GM19467 (cell line): ENCODE measurements around the gene SDE2.
"Not testable (repeated sequence)": the region's sequence is repeated elsewhere in the genome, so short reads cannot be mapped to it uniquely, and the experiment has no call there.

Experiments used
- ATAC-seq: cut with Tn5 transposase; IDR thresholded peaks from one replicate; pipeline ENCODE4 v1.9.1; 2021; ENCODE audit warnings: mild to moderate bottlenecking, moderate library complexity; ENCODE audit not compliant: unreplicated experiment

SDE2 gene

GRCh38 chr1:225945564-225945963 lies 53.6 kb downstream of the SDE2 start:
- no peak for ATAC-seq

DNA sequence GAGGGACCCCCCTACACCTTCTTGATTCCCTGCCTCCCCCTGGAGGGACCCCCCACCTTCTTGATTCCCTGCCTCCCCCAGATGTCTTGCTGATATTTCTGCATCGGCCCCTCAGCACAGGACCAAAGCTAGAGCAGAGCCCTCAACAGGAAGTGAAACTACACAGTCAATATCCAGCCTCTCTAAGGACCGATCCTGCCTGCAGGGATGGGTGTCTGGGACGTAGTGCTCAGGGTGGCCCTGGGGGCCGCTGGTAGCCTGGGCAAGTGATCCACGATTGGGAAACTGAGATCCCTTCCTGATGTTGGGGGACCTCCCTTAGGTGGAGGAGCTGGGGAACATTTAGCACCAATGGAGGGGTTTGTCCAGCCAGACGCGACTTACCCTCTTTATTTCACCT lies 54.2 kb downstream of the SDE2 start:
- peak; percentile 56 for ATAC-seq

DNA sequence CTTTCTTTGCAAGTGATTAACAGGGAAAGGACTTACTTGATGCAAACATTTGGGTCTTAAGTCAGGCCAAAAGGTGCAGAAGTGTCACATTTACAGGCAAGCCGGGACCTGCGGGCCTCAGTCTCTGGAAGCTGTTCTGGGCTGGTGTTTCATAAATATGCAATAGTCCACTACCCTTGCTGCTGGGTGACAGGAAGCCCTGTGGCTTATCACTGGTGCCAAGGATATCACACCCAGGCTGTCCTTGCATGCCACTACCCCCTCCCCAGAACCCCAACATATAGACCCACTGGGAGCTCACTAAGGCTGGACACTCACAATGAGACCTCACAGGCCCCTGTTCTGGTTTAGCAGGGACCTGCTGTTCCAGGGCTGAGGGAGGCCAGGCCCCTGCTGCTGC lies 54.8 kb downstream of the SDE2 start:
- no peak for ATAC-seq

- ATAC-seq = no peak
Measured at GRCh38 chr1:225943582-225943981, 55.6 kb downstream of the SDE2 start.

DNA sequence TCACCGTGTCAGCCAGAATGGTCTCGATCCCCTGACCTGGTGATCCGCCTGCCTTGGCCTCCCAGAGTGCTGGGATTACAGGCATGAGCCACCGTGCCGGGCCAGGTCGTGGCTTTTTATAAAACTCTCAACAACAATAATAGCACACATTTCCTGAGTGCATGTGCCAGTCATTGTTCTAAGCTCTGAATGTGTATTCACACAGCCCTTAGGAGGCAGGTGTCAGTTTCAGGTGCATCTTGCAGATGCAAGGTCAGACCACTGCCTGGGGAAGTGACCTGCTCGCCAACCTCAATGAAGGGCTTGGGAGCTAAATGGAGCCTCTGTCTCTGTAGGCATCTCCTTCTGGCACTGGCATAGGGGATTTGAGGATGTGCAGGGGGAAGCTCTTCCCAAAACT lies 56.6 kb downstream of the SDE2 start:
- ATAC-seq = peak; percentile 70

GRCh38 chr1:225941942-225942222 lies 57.3 kb downstream of the SDE2 start:
- no peak for ATAC-seq

DNA sequence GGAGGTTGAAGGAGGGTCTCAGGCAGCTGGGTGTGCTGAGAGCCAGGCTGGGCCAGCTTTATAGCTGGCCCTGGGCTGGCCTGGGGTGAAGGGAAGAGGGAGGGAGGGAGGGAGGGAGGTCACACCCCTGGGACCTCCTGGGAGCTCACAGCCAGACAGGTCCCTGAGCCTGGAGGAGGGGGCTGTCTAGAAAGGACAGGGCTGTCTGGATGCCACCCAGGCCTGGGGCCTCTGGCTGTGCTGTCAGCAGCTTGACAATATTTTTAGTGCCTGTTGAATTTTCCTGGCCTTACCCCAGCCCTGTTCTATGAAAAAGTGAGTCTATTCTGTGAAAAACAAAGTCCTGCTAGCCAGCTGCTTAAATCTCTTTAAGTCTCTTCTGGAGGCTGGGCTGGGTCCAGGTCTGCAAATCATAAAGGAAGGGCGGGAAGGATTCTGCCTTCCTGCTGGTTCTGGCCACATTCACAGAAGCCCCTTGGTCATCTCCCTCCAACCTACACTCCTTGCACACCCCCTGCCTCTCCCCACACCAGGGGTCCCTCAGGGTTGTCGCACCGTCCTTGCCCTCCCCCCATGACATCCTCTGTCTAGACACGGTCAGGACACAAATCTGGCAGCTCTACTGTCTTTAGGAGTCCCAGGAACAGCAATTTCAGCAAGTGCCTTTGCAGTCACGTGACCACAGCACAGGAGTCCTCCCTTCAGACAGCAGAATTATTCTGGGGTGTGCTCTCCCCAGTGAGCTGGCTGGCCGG lies 57.8 kb downstream of the SDE2 start, which contains the start of gene LEFTY2:
TSS of gene LEFTY2 (minus strand) at position 34 of the 755 bp plus-strand sequence. CDS start 80 bp downstream, outside the sequence.
- ATAC-seq = no peak

GRCh38 chr1:225940385-225941151 lies 58.6 kb downstream of the SDE2 start:
- no peak for ATAC-seq

- ATAC-seq = not testable (repeated sequence)
Measured at GRCh38 chr1:225939939-225940310, 59.2 kb downstream of the SDE2 start.

GRCh38 chr1:225939097-225939938 lies 59.8 kb downstream of the SDE2 start:
- not testable (repeated sequence) for ATAC-seq

DNA sequence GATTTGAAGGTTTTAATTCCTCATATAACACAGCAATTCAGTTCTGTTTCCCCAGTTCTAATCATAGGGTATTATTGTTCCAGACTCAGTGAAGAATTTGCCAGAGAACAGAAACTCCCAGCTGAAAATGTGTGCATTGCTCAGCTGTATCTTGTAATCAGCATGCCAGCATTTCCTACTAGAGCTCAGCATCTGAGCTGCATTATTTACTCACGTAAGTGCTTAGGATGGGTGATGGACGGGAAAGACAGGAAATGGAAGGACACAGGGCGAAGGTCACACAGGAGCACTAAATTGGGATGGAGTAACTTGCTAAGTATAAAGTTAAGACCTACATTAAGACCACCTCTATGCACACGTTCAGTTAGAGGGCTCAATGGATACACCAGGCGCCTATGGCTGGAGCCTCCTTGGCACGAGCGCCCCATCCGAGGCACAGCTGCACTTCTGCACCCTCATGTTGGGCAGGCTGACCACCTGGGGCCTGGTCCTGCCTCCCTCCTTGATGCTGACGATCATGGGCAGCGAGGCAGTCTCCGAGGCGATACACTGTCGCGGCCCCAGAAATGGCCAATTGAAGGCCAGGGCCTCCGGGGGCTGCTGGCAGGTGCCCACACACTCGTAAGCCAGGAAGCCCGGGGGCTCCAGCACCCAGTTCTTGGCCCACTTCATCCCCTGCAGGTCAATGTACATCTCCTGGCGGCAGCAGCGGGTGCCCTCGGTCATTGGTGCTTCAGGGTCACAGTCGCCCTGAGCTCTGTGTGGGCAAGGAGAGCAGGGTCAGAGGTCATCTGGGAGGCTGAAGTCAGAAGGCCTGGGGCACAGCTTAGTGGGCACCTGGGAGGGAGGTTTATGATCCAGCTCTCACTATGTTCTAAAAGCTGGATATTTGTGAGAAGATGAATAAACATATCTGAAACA lies 61.8 kb downstream of the SDE2 start:
- ATAC-seq = no peak

GRCh38 chr1:225936523-225936922 lies 62.6 kb downstream of the SDE2 start:
- no peak for ATAC-seq

GRCh38 chr1:225936086-225936485 lies 63.1 kb downstream of the SDE2 start:
- ATAC-seq = not testable (repeated sequence)

GRCh38 chr1:225934711-225935110 lies 64.4 kb downstream of the SDE2 start:
- no peak for ATAC-seq

GRCh38 chr1:225933072-225933471 lies 66.1 kb downstream of the SDE2 start:
- no peak for ATAC-seq
